A673 (cell line): Measurements from ENCODE around the gene OCLN. TPM values are rescaled to one million over a fixed set of nuclear protein-coding genes. Genes with fewer than 3 reads are reported as not detected.
A peak's percentile ranks its signal among the peaks of the same experiment; 100 is the strongest.

Experiments
- BruUV-seq: library from RNA; stranded (reverse); fragments of 400-500 nt; replicated peaks from 2 replicates; lab custom pipeline; 2021; lab: Mats Ljungman, UMichigan
- CTCF ChIA-PET: fragments of 300-600 bp; sonication (Branson Sonifier 250); formaldehyde crosslinking; loops from one replicate; lab custom pipeline; 2022; ENCODE audit warnings: antibody characterized with exemption; lab: Charles Lee
- POLR2A ChIA-PET: fragments of 300-600 bp; sonication (Branson Sonifier 250); formaldehyde crosslinking; loops from one replicate; lab custom pipeline; 2022; ENCODE audit warnings: antibody characterized with exemption; ENCODE audit not compliant: low non-redundant PET; lab: Charles Lee
- DNase-seq: peaks from one replicate; pipeline ENCODE4 v3.0.0-alpha.2; 2015; ENCODE audit warnings: low spot score
- H3K27ac ChIP-seq: fragments of 200-600 bp; sonication (generic); 2 replicates; pipeline ENCODE4 v1.5.1; 2016; ENCODE audit warnings: mixed run types, low read depth, mild to moderate bottlenecking, mixed read lengths, antibody characterized with exemption, low read length; ENCODE audit not compliant: poor library complexity, severe bottlenecking
- H3K27me3 ChIP-seq: fragments of 200-600 bp; sonication (generic); replicated peaks from 2 replicates; pipeline ENCODE4 v1.6.1; 2017; ENCODE audit warnings: mixed run types, low read depth, mild to moderate bottlenecking, mixed read lengths, antibody characterized with exemption, low read length; ENCODE audit not compliant: insufficient read depth, poor library complexity
- H3K36me3 ChIP-seq: fragments of 200-600 bp; sonication (generic); 2 replicates; pipeline ENCODE4 v1.6.1; 2016; ENCODE audit warnings: mixed run types, mild to moderate bottlenecking, mixed read lengths, antibody characterized with exemption, low read length; ENCODE audit not compliant: insufficient read depth, poor library complexity, severe bottlenecking
- H3K4me1 ChIP-seq: fragments of 200-600 bp; sonication (generic); 2 replicates; pipeline ENCODE4 v1.6.1; 2017; ENCODE audit warnings: mixed run types, mild to moderate bottlenecking, mixed read lengths, antibody characterized with exemption, low read length; ENCODE audit not compliant: insufficient read depth, poor library complexity, severe bottlenecking
- H3K4me3 ChIP-seq: fragments of 200-600 bp; sonication (generic); 2 replicates; pipeline ENCODE4 v1.5.1; 2016; ENCODE audit warnings: low read depth, mixed run types, mild to moderate bottlenecking, mixed read lengths, low read length; ENCODE audit not compliant: poor library complexity, severe bottlenecking
- H3K9me3 ChIP-seq: fragments of 200-600 bp; sonication (generic); 2 replicates; pipeline ENCODE4 v1.6.1; 2016; ENCODE audit warnings: mixed run types, low read depth, mild to moderate bottlenecking, mixed read lengths, antibody characterized with exemption, low read length; ENCODE audit not compliant: poor library complexity, severe bottlenecking
- CTCF ChIP-seq: fragments of 300-800, 200-600 bp; sonication (generic); conservative IDR thresholded peaks from 2 replicates; pipeline ENCODE4 v1.5.1; 2017; ENCODE audit warnings: low read depth, mild to moderate bottlenecking, antibody characterized with exemption, low read length, moderate library complexity, mixed read lengths
- EZH2 ChIP-seq: fragments of 200-600 bp; sonication (generic); IDR thresholded peaks from 2 replicates; pipeline ENCODE4 v1.6.1; 2017; ENCODE audit warnings: borderline replicate concordance, low read depth, mild to moderate bottlenecking, mixed read lengths, antibody characterized with exemption, low read length; ENCODE audit not compliant: poor library complexity, severe bottlenecking
- intact Hi-C: fragments of 100-400 bp; cut with micrococcal nuclease; formaldehyde crosslinking; loops from one replicate; pipeline ENCODE4 v1.10.0; 2022; ENCODE audit not compliant: unreplicated experiment
- total RNA-seq: library from RNA; stranded (reverse); gene quantifications from 2 replicates; pipeline ENCODE4 v1.2.3, GENCODE V29; 2021

Gene OCLN
- total RNA-seq, 1 experiment from 2014 or later, result 14.1 TPM

- POLR2A ChIA-PET, result no interaction called here
Measured at GRCh38 chr5:69492923-69493395, 369 bp downstream of the OCLN start.

GRCh38 chr5:69493396-69494133, 975 bp downstream of the OCLN start:
- Histone ChIP-seq H3K4me3 (peak overlapping the region; percentile 89), H3K27me3 (no peaks in the 10 kb centered on the region), H3K9me3 (no peaks in the 10 kb centered on the region), H3K4me1 (no peaks in the 10 kb centered on the region), H3K36me3 (no peaks in the 10 kb centered on the region), H3K27ac (no peak overlapping the region)
- CTCF ChIA-PET, result no interaction called here
- TF ChIP-seq CTCF (no peak), EZH2 (no peak)
- POLR2A ChIA-PET, result no interaction called here
- no TSS peak for BruUV-seq
- intact Hi-C loops, result no loop called here
- peak; percentile 59 for DNase-seq

More at GRCh38 chr5:69492923-69493395, 369 bp downstream of the OCLN start:
- intact Hi-C loops, result no loop called here
- peak; percentile 65 for DNase-seq
- no TSS peak for BruUV-seq
- H3K27me3 ChIP-seq, result no peaks in the 10 kb centered on the region
- TF ChIP-seq CTCF (no peak), EZH2 (no peak)
- H3K4me1 ChIP-seq, result no peaks in the 10 kb centered on the region
- CTCF ChIA-PET, result no interaction called here
- H3K4me3 ChIP-seq, result peak overlapping the region; percentile 89
- no peak overlapping the region for H3K27ac ChIP-seq
- no peaks in the 10 kb centered on the region for H3K9me3 ChIP-seq
- no peaks in the 10 kb centered on the region for H3K36me3 ChIP-seq

GRCh38 chr5:69494452-69494851, 1.9 kb downstream of the OCLN start:
- no peaks in the 10 kb centered on the region for H3K36me3 ChIP-seq
- intact Hi-C loops, result no loop called here
- no peak overlapping the region for H3K4me3 ChIP-seq
- ChIA-PET CTCF (no interaction called here), POLR2A (no interaction called here)
- no peaks in the 10 kb centered on the region for H3K9me3 ChIP-seq
- no peaks in the 10 kb centered on the region for H3K27me3 ChIP-seq
- no peak for DNase-seq
- H3K4me1 ChIP-seq, result no peaks in the 10 kb centered on the region
- H3K27ac ChIP-seq, result no peak overlapping the region
- TF ChIP-seq CTCF (no peak), EZH2 (no peak)
- no TSS peak for BruUV-seq
